Cardiac fibroblast (primary cell): ENCODE data around the gene TSR3.
A peak's percentile ranks its signal among the peaks of the same experiment; 100 is the strongest.

ENCODE experiments used
- DNase-seq, 2 donors: peaks; one replicate each; pipeline versions ENCODE4 v3.0.0 to v3.0.0-alpha.2; 2010; ENCODE audit warnings: low read depth in 2 of 2
- H3K4me3 ChIP-seq, 2 donors: replicated peaks in 1 of 2; 1 replicate in 1 of 2; 2 replicates in 1 of 2; pipeline ENCODE4 v1.5.1; 2011; ENCODE audit warnings: low read depth in 2 of 2, low read length in 2 of 2, mild to moderate bottlenecking in 2 of 2, moderate library complexity in 1 of 2
- CTCF ChIP-seq: IDR thresholded peaks from one replicate; pipeline ENCODE4 v1.5.1; 2011; ENCODE audit warnings: low read depth, mild to moderate bottlenecking, low read length, inconsistent platforms

The TSR3 gene

GRCh38 chr16:1351215-1351581 is 480 bp downstream of the TSR3 start:
- TF ChIP-seq CTCF = no peak
- peak overlapping the region; percentile 72 to 88 for H3K4me3 ChIP-seq
- no peak for DNase-seq

DNA sequence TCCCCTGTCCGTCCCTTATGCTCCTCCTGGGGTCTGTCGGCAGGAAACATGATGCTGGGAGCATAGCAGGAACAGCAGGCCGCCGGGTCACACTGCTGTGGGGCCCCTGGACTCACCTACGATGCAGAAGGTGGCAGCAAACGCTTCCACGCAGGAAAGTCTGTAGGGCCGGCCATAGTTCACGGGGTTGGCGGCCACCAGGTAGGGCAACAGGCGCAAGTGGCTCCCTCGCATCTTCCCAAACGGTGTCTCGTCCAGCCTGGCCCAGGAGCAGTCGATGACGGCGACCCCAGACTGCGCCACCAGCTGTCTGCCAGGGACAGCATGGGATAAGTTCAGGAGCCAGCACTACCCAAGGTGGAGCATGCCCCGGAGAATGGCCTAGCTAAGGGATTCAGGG is 987 bp downstream of the TSR3 start:
- DNase-seq = no peak
- no peak for TF ChIP-seq CTCF
- peak overlapping the region; percentile 72 to 88 for H3K4me3 ChIP-seq

DNA sequence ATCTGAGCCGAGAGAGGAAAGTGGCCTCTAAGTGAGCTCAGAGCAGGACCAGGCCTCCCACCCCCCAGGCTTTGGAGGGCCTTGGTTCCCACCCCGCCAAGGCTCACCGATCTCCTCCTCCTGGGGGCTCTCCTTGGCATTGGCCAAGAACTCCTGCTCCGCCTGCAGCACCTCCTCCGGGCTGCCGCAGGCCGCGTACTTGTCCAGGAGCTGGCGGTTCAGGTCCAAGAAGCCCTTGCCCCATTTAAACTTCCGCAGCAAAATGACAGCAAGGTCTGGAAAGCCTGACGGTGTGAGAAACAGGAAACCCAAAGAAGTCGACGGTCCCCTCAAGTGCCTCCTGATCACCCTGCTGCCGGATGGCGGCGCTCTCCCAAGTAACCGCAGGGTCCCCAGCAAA is 1.7 kb downstream of the TSR3 start:
- no peak for DNase-seq
- no peak overlapping the region for H3K4me3 ChIP-seq
- TF ChIP-seq CTCF = no peak

DNA sequence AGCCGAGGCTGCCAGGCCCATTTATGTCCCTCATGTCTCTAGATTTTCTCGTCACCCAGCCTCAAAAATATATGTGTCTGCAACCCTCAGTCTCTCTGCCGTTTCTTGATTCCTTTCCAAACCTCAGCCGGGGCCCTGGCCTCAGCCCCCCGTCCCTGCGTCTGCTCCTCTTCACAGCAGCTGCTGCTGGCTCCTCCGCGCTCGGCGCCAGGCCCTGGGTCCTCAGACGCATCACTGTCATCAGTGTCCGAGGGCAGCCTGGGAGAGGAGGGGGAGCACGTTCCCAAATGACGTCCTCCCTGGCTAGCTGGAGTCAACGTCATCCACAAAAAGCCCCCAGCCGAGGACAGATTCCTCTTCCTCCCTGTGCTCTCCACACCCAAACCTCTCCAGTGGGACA is 2.3 kb downstream of the TSR3 start:
- TF ChIP-seq CTCF = no peak
- DNase-seq = no peak
- H3K4me3 ChIP-seq = no peak overlapping the region

- DNase-seq = no peak
- TF ChIP-seq CTCF = no peak
Measured at GRCh38 chr16:1348926-1349325, 2.8 kb downstream of the TSR3 start.

DNA sequence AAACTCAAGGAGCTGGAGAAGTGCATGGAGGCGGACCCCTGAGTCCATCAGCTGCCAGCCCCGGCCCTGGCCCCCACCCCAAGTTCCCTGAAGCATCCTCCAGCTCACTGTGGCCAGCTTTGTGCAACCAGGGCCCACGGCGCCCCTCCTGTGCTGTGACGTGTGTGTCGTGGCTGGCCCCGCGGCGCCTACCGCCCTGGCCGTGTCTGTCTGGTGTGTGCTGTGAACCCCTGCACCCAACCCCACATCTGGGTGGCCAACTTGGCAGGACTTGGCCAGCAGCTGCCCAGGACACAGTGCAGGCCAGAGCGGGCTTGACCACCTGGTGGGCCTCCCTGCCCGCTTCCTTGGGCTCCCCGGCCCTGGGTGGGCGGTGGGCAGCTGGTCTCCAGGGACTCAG is 3.2 kb downstream of the TSR3 start:
- DNase-seq = no peak
- no peak for TF ChIP-seq CTCF
- no peak overlapping the region for H3K4me3 ChIP-seq

More at GRCh38 chr16:1348926-1349325, 2.8 kb downstream of the TSR3 start:
- no peak overlapping the region for H3K4me3 ChIP-seq

DNA sequence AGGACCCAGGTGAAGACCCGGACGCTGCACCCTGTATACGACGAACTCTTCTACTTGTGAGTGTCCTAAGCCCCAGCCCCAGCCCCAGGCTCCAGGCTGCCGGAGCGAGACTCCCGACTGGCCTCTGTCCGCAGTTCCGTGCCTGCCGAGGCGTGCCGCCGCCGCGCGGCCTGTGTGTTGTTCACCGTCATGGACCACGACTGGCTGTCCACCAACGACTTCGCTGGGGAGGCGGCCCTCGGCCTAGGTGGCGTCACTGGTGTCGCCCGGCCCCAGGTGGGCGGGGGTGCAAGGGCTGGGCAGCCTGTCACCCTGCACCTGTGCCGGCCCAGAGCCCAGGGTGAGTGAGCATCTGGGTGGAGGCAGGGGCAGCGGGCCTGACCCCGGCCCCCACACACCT is 3.7 kb downstream of the TSR3 start:
- no peak for DNase-seq
- no peak for TF ChIP-seq CTCF
- H3K4me3 ChIP-seq = no peak overlapping the region
